Thoracic aorta (tissue), 2 donors: Measurements from ENCODE around the gene FLT4. TPM values are rescaled to one million over a fixed set of nuclear protein-coding genes. Genes with fewer than 3 reads are reported as not detected.

Experiments used
- ATAC-seq: fragments of 150-250 bp; one replicate; pipeline ENCODE4 v1.8.0; 2017; ENCODE audit warnings: low read depth; ENCODE audit not compliant: insufficient number of reproducible peaks, low FRiP score
- DNase-seq: peaks from one replicate; pipeline ENCODE4 v3.0.0-alpha.2; 2020; ENCODE audit warnings: low spot score
- H3K27ac ChIP-seq, 2 donors: fragments of 200-600 bp; sonication (generic); 1 replicate in 1 of 2; 2 replicates in 1 of 2; pipeline ENCODE4 v1.5.1; 2016; ENCODE audit warnings: mild to moderate bottlenecking in 2 of 2, moderate library complexity in 2 of 2
- H3K27me3 ChIP-seq: fragments of 200-600 bp; sonication (generic); replicated peaks from 2 replicates; pipeline ENCODE4 v1.6.0; 2016; ENCODE audit warnings: mild to moderate bottlenecking; ENCODE audit not compliant: insufficient read depth
- H3K36me3 ChIP-seq: fragments of 200-600 bp; sonication (generic); one replicate; pipeline ENCODE4 v1.5.1; 2016
- H3K4me1 ChIP-seq, 2 donors: fragments of 200-600 bp; sonication (generic); 1 replicate in 1 of 2; 2 replicates in 1 of 2; pipeline versions ENCODE4 v1.5.1 to v1.6.0; 2016; ENCODE audit warnings: low read depth in 2 of 2, mild to moderate bottlenecking in 1 of 2; ENCODE audit not compliant: control insufficient read depth in 1 of 2
- H3K4me3 ChIP-seq: fragments of 200-600 bp; sonication (generic); 2 replicates; pipeline ENCODE4 v1.5.1; 2016; ENCODE audit warnings: mild to moderate bottlenecking
- H3K9me3 ChIP-seq: fragments of 200-600 bp; sonication (generic); 2 replicates; pipeline ENCODE4 v1.5.1; 2016
- CTCF ChIP-seq: fragments of 200-600 bp; sonication (generic); IDR thresholded peaks from one replicate; pipeline ENCODE4 v1.5.1; 2019; ENCODE audit warnings: antibody characterized with exemption
- total RNA-seq, 2 donors: library from RNA; depleted of rRNA; stranded (reverse); fragments of >200 nt; gene quantifications; one replicate each; pipeline versions ENCODE4 v1.1.0 to v1.2.3, GENCODE V29; 2016

FLT4 gene
- total RNA-seq = 10 to 100 TPM in 1 of 2 donors, 1 to 10 TPM in 1; 4.8 to 10.8 TPM

DNA sequence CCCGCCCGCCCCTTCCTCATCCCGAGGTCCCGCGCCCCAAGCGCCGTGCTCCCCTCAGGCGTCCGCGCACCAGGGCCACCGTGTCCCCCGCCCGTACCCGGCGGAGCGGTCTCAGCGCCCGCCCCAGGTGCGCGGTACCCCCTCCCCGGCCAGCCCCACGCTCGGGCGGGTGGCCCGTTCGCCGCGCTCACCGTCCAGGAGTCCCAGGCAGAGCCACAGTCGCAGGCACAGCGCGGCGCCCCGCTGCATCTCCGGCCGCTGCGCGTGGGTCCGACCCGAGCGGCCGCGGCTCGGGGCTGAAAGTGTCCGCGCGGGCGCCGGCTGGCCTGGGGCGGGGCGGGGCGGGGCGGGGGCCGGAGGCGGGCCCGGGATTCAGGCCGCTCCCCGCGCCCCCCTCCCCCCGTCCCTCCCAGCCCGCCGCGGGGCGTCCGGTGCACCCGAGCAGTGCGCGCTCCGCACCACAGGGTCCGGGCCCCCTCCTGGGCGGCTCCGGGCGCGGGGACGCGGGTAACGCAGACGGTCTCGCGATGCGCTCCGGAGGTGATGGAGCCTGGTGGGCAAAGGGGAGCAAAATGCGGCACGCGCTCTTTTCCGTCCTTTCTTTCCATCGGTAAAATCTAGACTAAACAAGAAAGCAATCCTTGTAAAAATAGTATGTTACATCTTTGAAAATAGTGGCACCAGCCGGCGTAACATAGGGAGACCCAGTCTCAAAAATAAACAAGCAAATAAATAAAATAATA lies at the start of gene FLT4:
Gene FLT4, minus strand, starts transcription at position 304 of the 743 bp plus-strand sequence. Its CDS starts 55 bp downstream, at position 249.
- H3K4me1 ChIP-seq = peaks cover 0 to 8% of the 10 kb centered on the region in 2 donors
- ATAC-seq = no peak
- no peak for TF ChIP-seq CTCF
- H3K36me3 ChIP-seq = no peaks in the 10 kb centered on the region
- peak within 1 kb of the TSS; percentile 64 for H3K4me3 ChIP-seq
- no peak within 1 kb of the TSS for H3K27ac ChIP-seq
- DNase-seq = no peak
- H3K27me3 ChIP-seq = no peaks in the 10 kb centered on the region
- no peaks in the 10 kb centered on the region for H3K9me3 ChIP-seq

- Histone ChIP-seq H3K27ac (no peak overlapping the region), H3K36me3 (no peaks in the 10 kb centered on the region), H3K4me3 (no peak overlapping the region), H3K27me3 (no peaks in the 10 kb centered on the region), H3K9me3 (peaks cover 3% of the 10 kb centered on the region), H3K4me1 (no peaks in the 10 kb centered on the region)
- no peak for ATAC-seq
- no peak for TF ChIP-seq CTCF
- no peak for DNase-seq
These were observed 49.6 kb upstream of the FLT4 start for GRCh38 chr5:180699042-180699441.

- Histone ChIP-seq H3K4me3 (no peak overlapping the region), H3K36me3 (no peaks in the 10 kb centered on the region), H3K4me1 (no peaks in the 10 kb centered on the region), H3K27me3 (no peaks in the 10 kb centered on the region), H3K9me3 (peaks cover 3% of the 10 kb centered on the region), H3K27ac (no peak overlapping the region)
- ATAC-seq (no peak), DNase-seq (no peak)
- no peak for TF ChIP-seq CTCF
These were observed 46.7 kb upstream of the FLT4 start for GRCh38 chr5:180696116-180696515.

GRCh38 chr5:180692429-180692828 lies 43.0 kb upstream of the FLT4 start:
- ATAC-seq (no peak), DNase-seq (no peak)
- Histone ChIP-seq H3K27me3 (no peaks in the 10 kb centered on the region), H3K9me3 (peaks cover 3% of the 10 kb centered on the region), H3K4me1 (no peaks in the 10 kb centered on the region), H3K4me3 (no peak overlapping the region), H3K27ac (no peak overlapping the region), H3K36me3 (no peaks in the 10 kb centered on the region)
- no peak for TF ChIP-seq CTCF

GRCh38 chr5:180691046-180691445 lies 41.6 kb upstream of the FLT4 start:
- Histone ChIP-seq H3K27me3 (no peaks in the 10 kb centered on the region), H3K4me3 (no peak overlapping the region), H3K36me3 (no peaks in the 10 kb centered on the region), H3K9me3 (peaks cover 3% of the 10 kb centered on the region), H3K27ac (no peak overlapping the region), H3K4me1 (no peaks in the 10 kb centered on the region)
- TF ChIP-seq CTCF = no peak
- no peak for ATAC-seq
- no peak for DNase-seq
